HG03066 (cell line): Measurements from ENCODE around the gene SMPD3.

ENCODE experiments used
- ATAC-seq: cut with Tn5 transposase; IDR thresholded peaks from one replicate; pipeline ENCODE4 v1.9.1; 2021; ENCODE audit warnings: low read depth; ENCODE audit not compliant: unreplicated experiment

The SMPD3 gene

GRCh38 chr16:68408428-68408827, 39.9 kb downstream of the SMPD3 start:
- no peak for ATAC-seq

DNA sequence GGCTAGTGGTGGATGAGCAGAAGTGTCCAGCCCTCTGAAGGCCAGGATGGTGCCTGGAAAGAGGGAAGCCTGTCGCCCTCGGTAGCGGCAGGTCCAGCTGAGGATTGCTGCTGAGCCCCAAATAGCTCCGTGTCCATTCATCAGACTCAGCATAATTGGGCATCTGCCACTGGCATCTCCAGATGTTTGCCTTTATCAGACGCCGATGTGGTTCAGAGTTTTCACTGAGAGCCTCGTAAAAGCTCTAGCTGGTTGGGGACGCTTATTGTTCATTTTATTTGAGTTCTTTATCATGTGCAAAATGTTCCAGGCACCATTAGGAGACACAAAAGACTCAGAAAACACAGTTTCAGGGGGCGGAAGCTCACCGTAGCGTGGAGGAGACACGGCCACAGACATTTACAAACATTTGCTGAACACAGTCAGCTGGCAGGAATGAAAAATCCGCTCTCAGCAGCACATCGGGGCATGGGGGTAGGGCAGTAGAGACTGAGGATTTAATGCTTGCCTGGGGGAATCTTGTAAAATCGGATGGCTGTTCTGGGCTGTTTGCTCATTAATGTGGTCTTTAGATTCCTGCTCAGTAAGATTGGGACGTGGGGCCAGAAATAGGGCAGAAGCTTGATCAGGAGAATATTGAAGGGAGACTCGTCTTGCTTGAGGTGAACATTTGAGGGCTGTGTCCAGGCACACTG, 41.7 kb downstream of the SMPD3 start:
- no peak for ATAC-seq

- no peak for ATAC-seq
Measured at GRCh38 chr16:68404736-68405345, 43.5 kb downstream of the SMPD3 start.

- ATAC-seq = no peak
Measured at GRCh38 chr16:68403704-68404103, 44.6 kb downstream of the SMPD3 start.

DNA sequence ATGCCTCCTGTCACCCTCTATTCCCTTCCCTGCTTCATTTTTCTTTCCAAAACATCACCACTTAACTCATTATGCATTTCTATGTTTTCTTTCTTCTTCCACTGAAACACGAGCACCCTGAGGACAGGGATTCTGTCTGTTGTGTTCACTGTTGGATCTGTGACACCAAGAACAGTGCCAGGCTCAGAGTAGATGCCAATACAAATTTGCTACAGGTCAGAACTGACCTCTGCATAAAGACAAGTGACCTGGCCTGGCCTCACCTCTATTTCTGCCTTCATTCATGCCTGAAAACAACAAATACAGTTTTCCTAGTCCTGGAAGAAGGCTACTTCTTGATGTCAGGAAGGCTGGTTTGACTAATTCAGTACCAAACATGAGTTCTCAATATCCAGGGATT, 45.1 kb downstream of the SMPD3 start:
- no peak for ATAC-seq

- no peak for ATAC-seq
Measured at GRCh38 chr16:68402748-68403040, 45.6 kb downstream of the SMPD3 start.

DNA sequence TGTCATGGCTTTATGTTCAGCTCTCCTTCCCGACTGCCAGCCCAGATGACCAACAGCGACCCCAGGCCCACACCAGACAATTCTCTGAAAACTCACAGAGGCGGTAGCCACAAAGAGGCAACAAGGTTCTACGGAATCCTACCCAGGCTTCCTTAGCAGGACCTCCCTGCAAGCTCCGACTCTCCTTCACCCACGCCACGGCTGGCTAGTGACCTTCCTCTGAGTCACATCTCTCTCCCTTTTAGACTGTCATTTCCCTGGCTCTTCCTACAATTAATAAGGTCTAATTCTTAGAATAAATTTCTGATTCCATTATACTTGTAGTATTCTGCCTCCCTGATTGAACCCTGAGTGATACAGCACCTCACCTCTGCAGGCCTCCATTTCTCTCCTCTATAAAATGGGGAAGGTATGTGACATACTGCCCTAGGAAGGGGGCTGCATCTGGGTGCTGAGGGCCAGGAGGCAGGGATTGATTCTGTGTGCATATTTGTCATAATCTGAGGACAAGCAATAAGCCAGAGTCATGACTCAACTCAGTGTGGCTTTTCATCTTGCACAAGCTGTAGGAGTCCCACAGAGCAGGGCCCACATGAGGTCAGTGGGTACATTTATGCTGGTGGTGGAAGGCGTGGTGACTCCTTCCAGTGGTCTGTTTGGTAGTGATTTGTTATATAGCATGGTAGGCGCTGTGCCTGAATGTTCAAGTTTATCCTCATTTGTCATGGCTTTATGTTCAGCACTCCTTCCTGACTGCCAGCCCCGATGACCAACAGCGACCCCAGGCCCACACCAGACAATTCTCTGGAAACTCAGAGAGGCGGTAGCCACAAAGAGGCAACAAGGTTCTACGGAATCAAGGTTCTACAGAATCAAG, 46.2 kb downstream of the SMPD3 start:
- no peak for ATAC-seq

GRCh38 chr16:68400924-68401460, 47.3 kb downstream of the SMPD3 start:
- ATAC-seq = no peak

DNA sequence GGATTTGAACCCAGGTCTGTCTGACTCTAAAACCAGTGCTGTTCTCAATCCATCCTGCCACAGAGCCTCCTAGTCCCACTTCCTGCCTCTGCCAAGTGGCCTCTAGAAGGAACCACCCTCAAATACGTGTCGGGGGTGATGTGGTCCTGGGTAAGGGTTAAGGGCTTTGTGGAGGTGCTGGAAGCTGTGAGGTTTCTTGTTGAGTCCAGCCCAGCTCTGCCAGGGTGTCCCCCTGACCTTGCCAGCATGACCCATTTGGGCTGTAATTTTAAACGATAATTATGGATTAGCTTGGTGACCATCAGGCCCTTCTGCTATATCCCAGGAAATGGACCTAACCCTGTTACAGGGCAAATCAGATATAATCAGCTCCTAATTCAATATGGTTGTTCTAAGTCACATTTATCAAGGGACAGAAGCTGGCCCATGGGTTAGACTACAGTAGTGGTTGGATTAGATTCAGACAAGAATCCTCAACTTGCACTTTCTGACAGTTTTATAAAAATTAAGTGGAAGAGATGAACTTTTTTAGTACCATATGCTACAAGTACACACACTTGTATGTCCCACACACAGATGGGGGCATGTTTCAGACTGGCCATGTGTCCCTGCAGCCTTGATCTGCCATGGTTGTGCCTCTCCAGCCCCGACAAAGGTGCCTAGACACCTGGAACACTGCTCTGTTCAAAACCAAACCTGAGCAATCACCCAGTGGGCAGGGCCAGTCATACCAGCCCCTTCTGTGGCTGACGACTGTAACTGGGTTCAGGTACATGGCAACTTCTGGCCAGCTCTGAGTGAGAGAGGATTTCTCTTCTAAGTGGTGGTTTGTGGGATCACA, 48.0 kb downstream of the SMPD3 start:
- no peak for ATAC-seq

DNA sequence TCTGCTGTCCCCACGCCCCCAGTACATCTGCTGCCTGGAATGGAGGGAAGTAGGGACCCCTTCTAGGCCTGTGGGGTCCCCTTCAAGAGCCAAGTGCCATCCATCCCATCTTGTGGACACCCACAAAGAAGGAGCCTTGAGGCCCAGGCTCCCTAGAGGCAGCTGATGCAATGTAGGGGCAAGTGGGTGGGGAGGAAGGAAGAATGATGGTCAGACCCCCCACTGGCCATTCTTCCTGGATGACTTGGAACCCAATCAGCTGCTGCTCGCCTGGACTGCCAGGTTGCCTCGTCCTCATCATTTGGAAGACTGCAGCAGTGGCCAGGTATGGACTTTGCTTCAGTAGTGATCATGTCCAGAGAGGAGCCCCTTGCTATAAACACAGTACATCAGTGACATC, 48.9 kb downstream of the SMPD3 start:
- no peak for ATAC-seq

DNA sequence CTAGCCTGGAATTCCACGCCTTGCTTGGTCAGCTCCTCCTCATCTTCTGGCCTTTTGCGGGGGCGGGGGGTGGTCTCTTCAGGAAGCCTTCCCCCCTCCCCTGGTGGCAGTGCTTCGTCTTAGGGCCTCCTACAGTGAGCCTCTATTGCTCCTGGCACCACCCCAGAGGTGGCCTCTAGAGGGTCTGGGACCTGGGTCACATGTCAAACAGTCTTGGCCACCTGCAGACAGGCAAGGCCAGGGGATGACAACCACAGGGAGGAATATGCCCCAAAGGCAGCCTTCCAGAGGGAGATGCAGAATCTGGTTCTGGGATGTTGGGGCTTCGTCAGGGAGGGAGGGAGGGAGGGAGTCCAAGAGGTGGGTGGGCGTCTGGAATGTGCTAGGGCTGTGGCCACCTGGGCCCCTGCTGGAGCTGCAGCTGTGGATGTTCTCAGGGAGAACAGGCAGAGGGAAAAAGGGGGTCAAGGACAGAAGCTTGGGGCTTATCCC, 50.6 kb downstream of the SMPD3 start:
- ATAC-seq = no peak

- ATAC-seq = no peak
Measured at GRCh38 chr16:68396481-68396880, 51.8 kb downstream of the SMPD3 start.

DNA sequence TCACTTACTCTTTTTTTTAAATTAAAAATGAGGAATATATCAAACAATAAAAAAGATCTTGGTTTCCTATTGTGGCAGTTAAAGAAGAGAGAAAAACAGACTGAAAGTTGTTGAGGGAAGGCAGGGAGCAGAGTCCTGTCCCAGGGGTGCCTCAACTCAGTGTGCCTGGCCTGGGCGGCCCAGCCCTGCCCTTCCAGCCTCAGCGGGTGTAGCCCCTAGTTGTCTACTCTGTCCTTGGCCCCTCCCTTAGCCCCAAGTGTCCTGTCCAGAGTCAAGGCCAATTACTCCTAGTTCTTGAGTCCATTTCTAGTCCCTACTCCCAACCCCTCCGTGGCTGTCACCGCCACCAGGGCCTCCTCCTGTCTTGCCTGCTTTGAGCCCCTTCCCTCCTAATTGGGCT, 52.5 kb downstream of the SMPD3 start:
- no peak for ATAC-seq

- ATAC-seq = no peak
Measured at GRCh38 chr16:68395167-68395786, 53.0 kb downstream of the SMPD3 start.

DNA sequence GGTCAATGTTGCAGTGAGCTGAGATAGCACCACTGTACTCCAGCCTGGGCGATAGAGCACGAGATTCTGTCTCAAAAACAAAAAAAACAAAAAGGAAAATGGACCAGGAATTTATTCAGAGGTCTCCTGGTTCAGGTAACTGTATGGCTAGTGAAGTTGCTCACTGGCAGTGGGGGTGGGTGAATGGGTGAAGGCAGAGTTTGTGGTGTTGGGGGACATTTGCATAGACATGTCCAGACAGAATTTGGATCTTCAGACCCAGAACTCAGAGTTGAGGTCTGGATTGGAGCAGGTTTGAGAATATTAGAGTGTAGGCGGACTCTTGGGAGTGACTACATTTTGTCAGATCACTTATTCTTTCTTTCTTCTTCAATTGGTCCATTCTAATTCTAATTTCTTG, 55.0 kb downstream of the SMPD3 start:
- ATAC-seq = no peak

- no peak for ATAC-seq
Measured at GRCh38 chr16:68389750-68390371, 58.4 kb downstream of the SMPD3 start.

GRCh38 chr16:68389006-68389405, 59.3 kb downstream of the SMPD3 start:
- no peak for ATAC-seq

DNA sequence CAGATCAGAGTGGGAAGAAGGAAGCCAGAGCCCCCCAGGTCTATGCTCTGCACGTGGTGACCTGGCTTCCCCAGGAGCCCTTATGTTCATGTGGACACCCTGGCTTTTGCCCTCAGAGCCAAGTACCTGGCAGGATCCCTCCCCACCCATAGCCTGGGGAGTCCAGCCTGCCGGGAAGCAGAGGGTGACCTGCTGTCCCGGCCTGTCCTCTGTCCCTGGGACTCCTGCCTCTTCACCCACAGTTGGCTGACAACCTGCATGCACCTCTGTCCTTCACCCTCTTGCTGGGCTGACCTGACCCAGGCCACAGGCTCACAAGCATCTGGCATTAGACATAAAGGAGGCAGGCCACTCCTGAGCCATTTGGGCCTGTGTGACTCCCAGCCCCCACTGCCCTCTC, 60.2 kb downstream of the SMPD3 start:
- no peak for ATAC-seq

- ATAC-seq = no peak
Measured at GRCh38 chr16:68387301-68387700, 61.0 kb downstream of the SMPD3 start.

GRCh38 chr16:68386628-68387027, 61.7 kb downstream of the SMPD3 start:
- ATAC-seq = no peak
